22Rv1 (cell line): Measurements from ENCODE around the gene ZNF606.

ENCODE experiments used
- ZFX ChIP-seq: fragments of 450-650 bp; IDR thresholded peaks from 2 replicates; pipeline ENCODE4 v1.6.1; 2017; ENCODE audit warnings: antibody characterized with exemption, borderline replicate concordance
- TF ChIP-seq, protein P1 (sequence below): fragments of 450-650 bp; IDR thresholded peaks from 2 replicates; pipeline ENCODE4 v1.5.1; 2017; ENCODE audit warnings: mild to moderate bottlenecking

DNA sequence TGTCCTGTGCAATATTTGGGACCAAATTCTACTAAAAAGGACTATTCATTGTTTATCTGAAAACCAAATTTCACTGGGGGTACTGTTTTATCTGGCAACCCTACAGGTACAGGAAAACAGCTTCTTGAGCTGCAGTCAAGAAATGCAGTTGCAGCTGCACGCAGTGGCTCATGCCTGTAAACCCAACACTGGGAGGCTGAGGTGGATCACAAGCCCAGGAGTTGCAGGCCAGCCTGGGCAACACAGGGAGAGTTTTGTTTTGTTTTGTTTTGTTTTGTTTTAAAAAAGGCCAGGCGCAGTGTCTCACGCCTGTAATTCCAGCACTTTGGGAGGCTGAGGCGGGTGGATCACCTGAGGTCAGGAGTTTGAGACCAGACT, 19.7 kb upstream of the ZNF606 start:
- TF ChIP-seq, protein P1, sequence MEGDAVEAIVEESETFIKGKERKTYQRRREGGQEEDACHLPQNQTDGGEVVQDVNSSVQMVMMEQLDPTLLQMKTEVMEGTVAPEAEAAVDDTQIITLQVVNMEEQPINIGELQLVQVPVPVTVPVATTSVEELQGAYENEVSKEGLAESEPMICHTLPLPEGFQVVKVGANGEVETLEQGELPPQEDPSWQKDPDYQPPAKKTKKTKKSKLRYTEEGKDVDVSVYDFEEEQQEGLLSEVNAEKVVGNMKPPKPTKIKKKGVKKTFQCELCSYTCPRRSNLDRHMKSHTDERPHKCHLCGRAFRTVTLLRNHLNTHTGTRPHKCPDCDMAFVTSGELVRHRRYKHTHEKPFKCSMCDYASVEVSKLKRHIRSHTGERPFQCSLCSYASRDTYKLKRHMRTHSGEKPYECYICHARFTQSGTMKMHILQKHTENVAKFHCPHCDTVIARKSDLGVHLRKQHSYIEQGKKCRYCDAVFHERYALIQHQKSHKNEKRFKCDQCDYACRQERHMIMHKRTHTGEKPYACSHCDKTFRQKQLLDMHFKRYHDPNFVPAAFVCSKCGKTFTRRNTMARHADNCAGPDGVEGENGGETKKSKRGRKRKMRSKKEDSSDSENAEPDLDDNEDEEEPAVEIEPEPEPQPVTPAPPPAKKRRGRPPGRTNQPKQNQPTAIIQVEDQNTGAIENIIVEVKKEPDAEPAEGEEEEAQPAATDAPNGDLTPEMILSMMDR, result no peak; the same call in 1 of the 2 replicates
- no peak for TF ChIP-seq ZFX
